HG02571 (cell line): ENCODE measurements around the gene EPB41.

Experiments used
- ATAC-seq: cut with Tn5 transposase; IDR thresholded peaks from one replicate; pipeline ENCODE4 v1.9.1; 2021; ENCODE audit warnings: mild to moderate bottlenecking, moderate library complexity; ENCODE audit not compliant: unreplicated experiment

Gene EPB41

GRCh38 chr1:29162025-29162424, 247.7 kb downstream of the EPB41 start:
- ATAC-seq, result no peak

- ATAC-seq, result no peak
These were observed 248.2 kb downstream of the EPB41 start for GRCh38 chr1:29162476-29163138.

GRCh38 chr1:29164588-29164987, 250.2 kb downstream of the EPB41 start:
- ATAC-seq, result no peak

DNA sequence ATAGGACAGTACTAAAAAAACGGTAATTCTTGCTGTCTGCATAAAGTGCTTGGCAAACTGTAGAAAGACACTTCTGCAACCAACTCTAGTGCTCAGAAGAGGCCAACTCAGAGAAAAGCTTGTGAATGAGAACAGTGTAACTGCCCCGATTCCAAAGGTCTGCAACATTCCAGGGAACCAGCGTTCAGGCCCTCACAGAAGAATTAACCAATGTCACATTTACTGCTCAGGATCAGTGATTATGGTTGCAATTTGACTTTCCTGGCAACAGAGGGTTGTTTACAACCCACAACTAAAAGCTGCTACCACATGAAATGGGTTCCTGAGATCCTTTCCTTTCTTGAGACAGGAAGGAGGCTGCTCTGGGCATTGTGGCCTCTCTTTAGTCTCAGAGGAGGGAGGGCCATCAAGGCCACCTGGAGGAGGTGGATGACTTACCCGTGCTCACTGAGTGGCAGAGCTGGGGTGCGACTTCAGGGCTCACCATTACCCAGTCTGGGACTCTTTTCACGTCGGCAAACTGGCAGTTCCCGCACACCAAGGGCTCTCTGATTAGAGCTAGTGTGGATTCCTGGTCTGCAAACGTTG, 252.0 kb downstream of the EPB41 start:
- no peak for ATAC-seq

GRCh38 chr1:29167904-29168303, 253.5 kb downstream of the EPB41 start:
- ATAC-seq, result no peak
